Activated CD8-positive, alpha-beta T cell treated with anti-CD3 and anti-CD28 coated beads for 36 hours (primary cell): ENCODE results near the gene ANKRD52. TPM values are rescaled to one million over a fixed set of nuclear protein-coding genes. Genes with fewer than 3 reads are reported as not detected.

Experiments used
- ATAC-seq: fragments of 200-7000 bp; cut with Tn5 transposase; one replicate; pipeline ENCODE4 v1.10.0; 2021; ENCODE audit warnings: mild to moderate bottlenecking, moderate library complexity
- CTCF ChIA-PET: fragments of 350-600 bp; sonication (Branson Sonifier 250); formaldehyde crosslinking; loops from one replicate; lab custom pipeline; 2021; ENCODE audit warnings: antibody characterized with exemption; lab: Charles Lee
- POLR2A ChIA-PET: fragments of 350-600 bp; sonication (Branson Sonifier 250); formaldehyde crosslinking; loops from one replicate; lab custom pipeline; 2021; ENCODE audit warnings: antibody characterized with exemption; lab: Charles Lee
- DNase-seq: peaks from one replicate; pipeline ENCODE4 v3.0.0-alpha.2; 2020
- H3K27ac Mint-ChIP-seq: one replicate; pipeline ENCODE4 v1.8.0; 2021; ENCODE audit warnings: mild to moderate bottlenecking, mixed read lengths
- H3K27me3 Mint-ChIP-seq: one replicate; pipeline ENCODE4 v1.8.0; 2021; ENCODE audit warnings: mixed read lengths
- H3K36me3 Mint-ChIP-seq: one replicate; pipeline ENCODE4 v1.8.0; 2021; ENCODE audit warnings: low read depth, mixed read lengths
- H3K4me1 Mint-ChIP-seq: one replicate; pipeline ENCODE4 v1.8.0; 2021; ENCODE audit warnings: low read depth, mixed read lengths
- H3K4me3 Mint-ChIP-seq: one replicate; pipeline ENCODE4 v1.8.0; 2021; ENCODE audit warnings: mild to moderate bottlenecking, moderate library complexity, mixed read lengths
- H3K9me3 Mint-ChIP-seq: one replicate; pipeline ENCODE4 v1.8.0; 2021; ENCODE audit warnings: mixed read lengths
- CTCF ChIP-seq: fragments of 200-600 bp; IDR thresholded peaks from one replicate; pipeline ENCODE4 v1.8.0; 2022; ENCODE audit warnings: antibody characterized with exemption, mild to moderate bottlenecking
- intact Hi-C: fragments of 100-400 bp; cut with micrococcal nuclease; formaldehyde crosslinking; loops from one replicate; pipeline ENCODE4 v1.10.0; 2022
- total RNA-seq, 2 experiments: library from RNA; stranded (reverse); gene quantifications; one replicate each; pipeline ENCODE4 v1.2.3, GENCODE V29; 2021

ANKRD52 gene
- total RNA-seq, 2 experiments from 2014 or later = 23.3 to 31.3 TPM

GRCh38 chr12:56300644-56301464 is 42.7 kb upstream of the ANKRD52 start:
- Mint-ChIP-seq H3K27ac (peak overlapping the region; percentile 94), H3K27me3 (no peaks in the 10 kb centered on the region), H3K36me3 (peaks cover 41% of the 10 kb centered on the region), H3K4me1 (peaks cover 43% of the 10 kb centered on the region), H3K4me3 (peak overlapping the region; percentile 93), H3K9me3 (no peaks in the 10 kb centered on the region)
- CTCF ChIA-PET = interaction anchor here (0.8 to 1.2 kb wide), 5 partner anchors 23 to 149 kb away, joined by 3 read pairs; partner anchors contain the start of gene MYL6B
- DNase-seq = no peak
- intact Hi-C loops = no loop called here
- no peak for TF ChIP-seq CTCF
- no peak for ATAC-seq
- POLR2A ChIA-PET = interaction anchor here (0.6 to 2.9 kb wide), 9 partner anchors 9 to 170 kb away, joined by 3 to 10 read pairs (median 4); partner anchors contain the start of gene PAN2

DNA sequence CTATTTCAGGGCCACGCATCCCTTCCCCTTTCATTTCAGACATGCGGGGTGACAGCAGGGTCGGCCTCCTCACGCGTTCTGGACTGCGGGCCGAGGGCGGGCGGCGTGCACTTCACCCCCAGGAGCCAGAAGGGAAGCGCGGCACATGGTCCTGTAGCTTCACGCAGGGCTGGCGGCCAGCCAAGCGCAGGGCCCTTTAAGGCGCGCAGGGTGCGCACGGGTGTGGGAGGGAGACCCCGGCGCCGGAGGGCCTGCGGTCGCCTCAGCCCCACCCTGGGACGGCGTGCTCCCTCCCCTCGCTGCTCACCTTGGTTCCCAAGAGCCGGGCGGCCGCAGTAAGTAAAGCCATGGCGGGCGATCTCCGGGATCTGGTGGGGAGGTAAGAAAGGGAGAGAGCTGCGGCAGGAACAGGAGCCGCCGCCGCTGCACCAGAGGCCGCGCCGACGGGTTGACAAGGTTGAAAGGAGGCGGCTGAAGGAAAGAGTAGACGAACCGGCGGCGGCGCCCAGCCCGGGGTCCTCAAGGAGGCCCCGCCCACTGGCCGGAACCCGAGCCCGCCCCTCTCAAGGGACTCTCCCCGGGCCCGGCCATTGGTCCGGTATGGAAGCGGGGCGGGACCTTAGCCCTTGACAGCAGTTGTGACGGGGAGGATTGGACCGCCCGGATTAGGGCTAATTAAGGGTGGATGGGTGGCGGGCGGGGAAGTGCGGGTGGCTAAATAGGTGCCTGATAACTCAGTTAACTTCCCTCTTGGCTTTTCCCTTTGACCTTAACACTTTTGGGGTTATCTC is 41.9 kb upstream of the ANKRD52 start, which contains the start of gene CS:
Gene CS (minus strand): TSS at position 478 of the 791 bp plus-strand sequence. CDS start 129 bp downstream, at position 349.
- intact Hi-C loops = no loop called here
- Mint-ChIP-seq H3K36me3 (peaks cover 37% of the 10 kb centered on the region), H3K9me3 (no peaks in the 10 kb centered on the region), H3K27me3 (no peaks in the 10 kb centered on the region), H3K4me3 (peak within 1 kb of the TSS; percentile 93), H3K27ac (peak within 1 kb of the TSS; percentile 94), H3K4me1 (peaks cover 43% of the 10 kb centered on the region)
- peak; percentile 99 for ATAC-seq
- POLR2A ChIA-PET = interaction anchor here (0.6 to 3.5 kb wide), 15 partner anchors 8 to 441 kb away, joined by 3 to 12 read pairs (median 3); partner anchors contain the start of gene PAN2
- peak; percentile 99 for DNase-seq
- CTCF ChIA-PET = interaction anchor here (0.8 to 1.5 kb wide), 4 partner anchors 8 to 172 kb away, joined by 3 read pairs; partner anchors contain the start of gene ESYT1
- no peak for TF ChIP-seq CTCF

- ATAC-seq = no peak
Measured at GRCh38 chr12:56299308-56299852, 41.2 kb upstream of the ANKRD52 start.

GRCh38 chr12:56298828-56299227 is 40.6 kb upstream of the ANKRD52 start:
- no peaks in the 10 kb centered on the region for H3K27me3 Mint-ChIP-seq
- H3K36me3 Mint-ChIP-seq = peaks cover 37% of the 10 kb centered on the region
- H3K4me3 Mint-ChIP-seq = peak overlapping the region; percentile 93
- peaks cover 46% of the 10 kb centered on the region for H3K4me1 Mint-ChIP-seq
- H3K9me3 Mint-ChIP-seq = no peaks in the 10 kb centered on the region
- peak overlapping the region; percentile 94 for H3K27ac Mint-ChIP-seq
- CTCF ChIA-PET = interaction anchor here (1.3 to 2.8 kb wide), 7 partner anchors 10 to 165 kb away, joined by 3 to 10 read pairs (median 3); partner anchors contain the start of genes ANKRD52 and SMARCC2
- DNase-seq (no peak), ATAC-seq (no peak)
- TF ChIP-seq CTCF = no peak
- POLR2A ChIA-PET = interaction anchor here (0.8 to 3.5 kb wide), 13 partner anchors 10 to 439 kb away, joined by 3 to 12 read pairs (median 4); partner anchors contain the start of genes SMARCC2 and TIMELESS
- intact Hi-C loops = no loop called here

More at GRCh38 chr12:56299308-56299852, 41.2 kb upstream of the ANKRD52 start:
- intact Hi-C loops = no loop called here
- no peaks in the 10 kb centered on the region for H3K9me3 Mint-ChIP-seq
- H3K4me3 Mint-ChIP-seq = peak overlapping the region; percentile 93
- no peaks in the 10 kb centered on the region for H3K27me3 Mint-ChIP-seq
- CTCF ChIA-PET = interaction anchor here (1.0 to 2.8 kb wide), 6 partner anchors 9 to 171 kb away, joined by 3 to 10 read pairs (median 3); partner anchors contain the start of genes ESYT1 and SMARCC2
- POLR2A ChIA-PET = interaction anchor here (0.6 to 3.5 kb wide), 16 partner anchors 8 to 440 kb away, joined by 3 to 12 read pairs (median 4); partner anchors contain the start of genes PAN2 and TIMELESS
- peaks cover 37% of the 10 kb centered on the region for H3K36me3 Mint-ChIP-seq
- no peak for TF ChIP-seq CTCF
- peak overlapping the region; percentile 94 for H3K27ac Mint-ChIP-seq
- DNase-seq = peak; percentile 38
- peaks cover 43% of the 10 kb centered on the region for H3K4me1 Mint-ChIP-seq
